GM10847 (cell line): Measurements from ENCODE around the gene WBP1L.

Experiments used
- POLR2A ChIP-seq: IDR thresholded peaks from 2 replicates; pipeline ENCODE4 v1.6.1; 2011; ENCODE audit not compliant: insufficient read length; ENCODE audit errors: extremely low read depth

The WBP1L gene

GRCh38 chr10:102744374-102745051 is 765 bp downstream of the WBP1L start:
- TF ChIP-seq POLR2A, result no peak

GRCh38 chr10:102745157-102745556 is 1.4 kb downstream of the WBP1L start:
- no peak for TF ChIP-seq POLR2A

- no peak for TF ChIP-seq POLR2A
These were observed 8.7 kb downstream of the WBP1L start for GRCh38 chr10:102752266-102752930.

- TF ChIP-seq POLR2A, result no peak
These were observed 9.4 kb downstream of the WBP1L start for GRCh38 chr10:102752934-102753664.

GRCh38 chr10:102753718-102754117 is 10.0 kb downstream of the WBP1L start:
- TF ChIP-seq POLR2A, result no peak

GRCh38 chr10:102757323-102757722 is 13.6 kb downstream of the WBP1L start:
- no peak for TF ChIP-seq POLR2A

- TF ChIP-seq POLR2A, result no peak
These were observed 14.6 kb downstream of the WBP1L start for GRCh38 chr10:102758240-102758932.

- no peak for TF ChIP-seq POLR2A
These were observed 15.9 kb downstream of the WBP1L start for GRCh38 chr10:102759497-102760210.

GRCh38 chr10:102761981-102762380 is 18.2 kb downstream of the WBP1L start:
- TF ChIP-seq POLR2A, result no peak

GRCh38 chr10:102762401-102763015 is 18.8 kb downstream of the WBP1L start:
- no peak for TF ChIP-seq POLR2A

- TF ChIP-seq POLR2A, result no peak
These were observed 19.4 kb downstream of the WBP1L start for GRCh38 chr10:102763037-102763607.

- no peak for TF ChIP-seq POLR2A
These were observed 20.9 kb downstream of the WBP1L start for GRCh38 chr10:102764470-102765161.

- TF ChIP-seq POLR2A, result no peak
These were observed 21.6 kb downstream of the WBP1L start for GRCh38 chr10:102765336-102765735.

GRCh38 chr10:102767428-102768160 is 23.8 kb downstream of the WBP1L start:
- TF ChIP-seq POLR2A, result no peak
